HL-60 (cell line): Measurements from ENCODE around the gene AKNAD1.
A peak's percentile ranks its signal among the peaks of the same experiment; 100 is the strongest.

Experiments used
- DNase-seq, 2 experiments: peaks; one replicate each; pipeline ENCODE4 v3.0.0-alpha.2; 2010 to 2020; ENCODE audit warnings: low read depth in 1 of 2, low spot score in 1 of 2
- H3K27ac ChIP-seq: fragments of 250-450 bp; sonication (Bioruptor Pico); replicated peaks from 2 replicates; pipeline ENCODE4 v1.5.1; 2020; ENCODE audit warnings: mild to moderate bottlenecking, moderate library complexity
- H3K27me3 ChIP-seq: fragments of 250-450 bp; sonication (Bioruptor Pico); 2 replicates; pipeline ENCODE4 v1.5.1; 2021; ENCODE audit warnings: mild to moderate bottlenecking, moderate library complexity; ENCODE audit not compliant: insufficient read depth, poor library complexity, severe bottlenecking
- H3K4me3 ChIP-seq: replicated peaks from 2 replicates; pipeline ENCODE4 v1.5.1; 2011; ENCODE audit warnings: mild to moderate bottlenecking, control low read depth, low read length; ENCODE audit not compliant: insufficient read depth
- GABPA ChIP-seq: IDR thresholded peaks from 2 replicates; pipeline ENCODE4 v1.6.1; 2012; ENCODE audit warnings: low read depth
- POLR2AphosphoS5 ChIP-seq: IDR thresholded peaks from 2 replicates; pipeline ENCODE4 v1.6.1; 2012; ENCODE audit warnings: low read depth
- SPI1 ChIP-seq: IDR thresholded peaks from 2 replicates; pipeline ENCODE4 v1.6.1; 2012; ENCODE audit warnings: low read depth, mild to moderate bottlenecking, borderline replicate concordance
- TF ChIP-seq, protein P1 (sequence below): IDR thresholded peaks from 2 replicates; pipeline ENCODE4 v1.6.1; 2012; ENCODE audit warnings: low read depth; ENCODE audit not compliant: insufficient replicate concordance
- TF ChIP-seq, protein P2 (sequence below): IDR thresholded peaks from one replicate; pipeline ENCODE4 v1.5.1; 2011; ENCODE audit warnings: low read length, control low read depth, inconsistent platforms; ENCODE audit not compliant: insufficient read depth

The AKNAD1 gene

GRCh38 chr1:108878160-108878469 lies 21.2 kb upstream of the AKNAD1 start:
- TF ChIP-seq POLR2AphosphoS5 = no peak
- no peak for TF ChIP-seq SPI1
- TF ChIP-seq GABPA = no peak
- TF ChIP-seq, protein P1, sequence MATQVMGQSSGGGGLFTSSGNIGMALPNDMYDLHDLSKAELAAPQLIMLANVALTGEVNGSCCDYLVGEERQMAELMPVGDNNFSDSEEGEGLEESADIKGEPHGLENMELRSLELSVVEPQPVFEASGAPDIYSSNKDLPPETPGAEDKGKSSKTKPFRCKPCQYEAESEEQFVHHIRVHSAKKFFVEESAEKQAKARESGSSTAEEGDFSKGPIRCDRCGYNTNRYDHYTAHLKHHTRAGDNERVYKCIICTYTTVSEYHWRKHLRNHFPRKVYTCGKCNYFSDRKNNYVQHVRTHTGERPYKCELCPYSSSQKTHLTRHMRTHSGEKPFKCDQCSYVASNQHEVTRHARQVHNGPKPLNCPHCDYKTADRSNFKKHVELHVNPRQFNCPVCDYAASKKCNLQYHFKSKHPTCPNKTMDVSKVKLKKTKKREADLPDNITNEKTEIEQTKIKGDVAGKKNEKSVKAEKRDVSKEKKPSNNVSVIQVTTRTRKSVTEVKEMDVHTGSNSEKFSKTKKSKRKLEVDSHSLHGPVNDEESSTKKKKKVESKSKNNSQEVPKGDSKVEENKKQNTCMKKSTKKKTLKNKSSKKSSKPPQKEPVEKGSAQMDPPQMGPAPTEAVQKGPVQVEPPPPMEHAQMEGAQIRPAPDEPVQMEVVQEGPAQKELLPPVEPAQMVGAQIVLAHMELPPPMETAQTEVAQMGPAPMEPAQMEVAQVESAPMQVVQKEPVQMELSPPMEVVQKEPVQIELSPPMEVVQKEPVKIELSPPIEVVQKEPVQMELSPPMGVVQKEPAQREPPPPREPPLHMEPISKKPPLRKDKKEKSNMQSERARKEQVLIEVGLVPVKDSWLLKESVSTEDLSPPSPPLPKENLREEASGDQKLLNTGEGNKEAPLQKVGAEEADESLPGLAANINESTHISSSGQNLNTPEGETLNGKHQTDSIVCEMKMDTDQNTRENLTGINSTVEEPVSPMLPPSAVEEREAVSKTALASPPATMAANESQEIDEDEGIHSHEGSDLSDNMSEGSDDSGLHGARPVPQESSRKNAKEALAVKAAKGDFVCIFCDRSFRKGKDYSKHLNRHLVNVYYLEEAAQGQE = no peak
- TF ChIP-seq, protein P2, sequence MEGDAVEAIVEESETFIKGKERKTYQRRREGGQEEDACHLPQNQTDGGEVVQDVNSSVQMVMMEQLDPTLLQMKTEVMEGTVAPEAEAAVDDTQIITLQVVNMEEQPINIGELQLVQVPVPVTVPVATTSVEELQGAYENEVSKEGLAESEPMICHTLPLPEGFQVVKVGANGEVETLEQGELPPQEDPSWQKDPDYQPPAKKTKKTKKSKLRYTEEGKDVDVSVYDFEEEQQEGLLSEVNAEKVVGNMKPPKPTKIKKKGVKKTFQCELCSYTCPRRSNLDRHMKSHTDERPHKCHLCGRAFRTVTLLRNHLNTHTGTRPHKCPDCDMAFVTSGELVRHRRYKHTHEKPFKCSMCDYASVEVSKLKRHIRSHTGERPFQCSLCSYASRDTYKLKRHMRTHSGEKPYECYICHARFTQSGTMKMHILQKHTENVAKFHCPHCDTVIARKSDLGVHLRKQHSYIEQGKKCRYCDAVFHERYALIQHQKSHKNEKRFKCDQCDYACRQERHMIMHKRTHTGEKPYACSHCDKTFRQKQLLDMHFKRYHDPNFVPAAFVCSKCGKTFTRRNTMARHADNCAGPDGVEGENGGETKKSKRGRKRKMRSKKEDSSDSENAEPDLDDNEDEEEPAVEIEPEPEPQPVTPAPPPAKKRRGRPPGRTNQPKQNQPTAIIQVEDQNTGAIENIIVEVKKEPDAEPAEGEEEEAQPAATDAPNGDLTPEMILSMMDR = no peak
- Histone ChIP-seq H3K27ac (no peak overlapping the region), H3K27me3 (no peaks in the 10 kb centered on the region), H3K4me3 (peak overlapping the region; percentile 90)
- no peak for DNase-seq

- no peaks in the 10 kb centered on the region for H3K27me3 ChIP-seq
- TF ChIP-seq GABPA = no peak
- TF ChIP-seq SPI1 = no peak
- TF ChIP-seq, protein P2 = no peak
- no peak for TF ChIP-seq POLR2AphosphoS5
- TF ChIP-seq, protein P1 = no peak
- peak overlapping the region; percentile 90 for H3K4me3 ChIP-seq
- peak overlapping the region; percentile 66 for H3K27ac ChIP-seq
- no peak for DNase-seq
Observed at GRCh38 chr1:108877348-108878159, 20.7 kb upstream of the AKNAD1 start.

- no peak for DNase-seq
- TF ChIP-seq, protein P1 = no peak
- TF ChIP-seq GABPA (no peak), SPI1 (no peak), POLR2AphosphoS5 (no peak)
- TF ChIP-seq, protein P2 = no peak
- H3K4me3 ChIP-seq = no peak overlapping the region
Observed at GRCh38 chr1:108871050-108871724, 14.3 kb upstream of the AKNAD1 start.

More at GRCh38 chr1:108871050-108871724, 14.3 kb upstream of the AKNAD1 start:
- Histone ChIP-seq H3K27ac (no peak overlapping the region), H3K27me3 (no peaks in the 10 kb centered on the region)
